K562 (cell line): Measurements from ENCODE around the gene AKNAD1. TPM values are rescaled to one million over a fixed set of nuclear protein-coding genes. Genes with fewer than 3 reads are reported as not detected.
A peak's percentile ranks its signal among the peaks of the same experiment; 100 is the strongest.

Experiments used
- BRD9 ChIP-seq: fragments of 450-650 bp; IDR thresholded peaks from 2 replicates; pipeline ENCODE4 v1.6.1; 2018; ENCODE audit warnings: low read depth; ENCODE audit not compliant: partially characterized antibody
- CBFA2T3 ChIP-seq: fragments of 450-650 bp; IDR thresholded peaks from 2 replicates; pipeline ENCODE4 v1.6.1; 2017
- CHD2 ChIP-seq: IDR thresholded peaks from 2 replicates; pipeline ENCODE4 v1.6.1; 2011; ENCODE audit warnings: low read depth, low read length
- GATA2 ChIP-seq: sonication (generic); formaldehyde crosslinking; IDR thresholded peaks from 2 replicates; pipeline ENCODE4 v1.4.0; 2020; ENCODE audit warnings: mild to moderate bottlenecking, missing genetic modification reagents
- KDM4B ChIP-seq, 2 experiments: fragments of 450-650 bp in 1 of 2; sonication (generic) in 1 of 2; IDR thresholded peaks; 2 replicates each; pipeline ENCODE4 v1.6.1; 2016 to 2017; ENCODE audit warnings: borderline replicate concordance in 2 of 2, antibody characterized with exemption in 1 of 2, low read depth in 1 of 2, mild to moderate bottlenecking in 1 of 2
- KLF6 ChIP-seq: fragments of 250-450 bp; sonication (Bioruptor Pico); IDR thresholded peaks from 2 replicates; pipeline ENCODE4 v1.4.0; 2020; ENCODE audit warnings: mild to moderate bottlenecking, moderate library complexity, borderline replicate concordance
- MAFK ChIP-seq: IDR thresholded peaks from 2 replicates; pipeline ENCODE4 v1.6.1; 2011; ENCODE audit warnings: low read length, improper control_type of control experiment
- MED1 ChIP-seq: sonication (generic); formaldehyde crosslinking; IDR thresholded peaks from 2 replicates; pipeline ENCODE4 v1.8.1; 2023; ENCODE audit warnings: missing genetic modification reagents, borderline replicate concordance
- MEF2D ChIP-seq: conservative IDR thresholded peaks from 2 replicates; pipeline ENCODE4 v1.6.1; 2016; ENCODE audit warnings: low read depth, missing genetic modification characterization, missing compliant biosample characterization
- MYBL2 ChIP-seq, 2 experiments: fragments of 450-650 bp in 1 of 2; sonication (generic) in 1 of 2; formaldehyde crosslinking in 1 of 2; IDR thresholded peaks; 2 replicates each; pipeline versions ENCODE4 v1.6.1 to v1.8.1; 2017 to 2022; ENCODE audit warnings: borderline replicate concordance in 1 of 2, inconsistent platforms in 1 of 2, low read depth in 1 of 2, mild to moderate bottlenecking in 1 of 2, missing genetic modification reagents in 1 of 2, moderate library complexity in 1 of 2
- NELFE ChIP-seq: IDR thresholded peaks from 2 replicates; pipeline ENCODE4 v1.6.1; 2011; ENCODE audit warnings: mild to moderate bottlenecking; ENCODE audit not compliant: insufficient read depth, insufficient read length
- NFXL1 ChIP-seq: fragments of 450-650 bp; formaldehyde crosslinking; IDR thresholded peaks from 2 replicates; pipeline ENCODE4 v1.4.0; 2021; ENCODE audit warnings: mild to moderate bottlenecking
- NR1H2 ChIP-seq: sonication (generic); formaldehyde crosslinking; IDR thresholded peaks from 2 replicates; pipeline ENCODE4 v1.4.0; 2020; ENCODE audit warnings: mild to moderate bottlenecking, missing genetic modification reagents
- RBM17 ChIP-seq: fragments of 200-400 bp; formaldehyde crosslinking; IDR thresholded peaks from 2 replicates; pipeline ENCODE4 v1.6.1; 2017; ENCODE audit warnings: low read depth, mild to moderate bottlenecking, low read length, borderline replicate concordance
- ZBTB17 ChIP-seq: fragments of 450-650 bp; formaldehyde crosslinking; IDR thresholded peaks from 2 replicates; pipeline ENCODE4 v1.4.0; 2020; ENCODE audit warnings: mild to moderate bottlenecking
- ZBTB33 ChIP-seq: sonication (generic); formaldehyde crosslinking; IDR thresholded peaks from 2 replicates; pipeline ENCODE4 v1.8.1; 2023; ENCODE audit warnings: mild to moderate bottlenecking, missing genetic modification reagents
- ZNF398 ChIP-seq: fragments of 250-450 bp; sonication (Bioruptor Pico); IDR thresholded peaks from 2 replicates; pipeline ENCODE4 v1.8.0; 2021; ENCODE audit warnings: moderate library complexity, mild to moderate bottlenecking, inconsistent platforms
- ZNF695 ChIP-seq: fragments of 450-650 bp; formaldehyde crosslinking; IDR thresholded peaks from 2 replicates; pipeline ENCODE4 v1.4.0; 2020; ENCODE audit warnings: mild to moderate bottlenecking, moderate library complexity
- polyA plus RNA-seq, 8 experiments: library from polyadenylated mRNA; depleted of rRNA in 4 of 8; stranded (reverse) in 5 of 8; unstranded in 3 of 8; fragments of >200 nt; fragmentation: Nextera tagmentation in 2 of 8; fragmentation: Illumina TruSeq in 1 of 8; extraction: Ambion mirVana in 2 of 8; extraction: Trizol in 1 of 8; gene quantifications; 2 replicates each; pipeline versions ENCODE4 v1.2.1 to v1.2.3, GENCODE V29; 2011 to 2014; ENCODE audit warnings: inconsistent platforms in 1 of 8, missing spikeins in 1 of 8
- total RNA-seq, 7 experiments: library from RNA; depleted of rRNA in 6 of 7; stranded (reverse); fragments of >200 nt in 6 of 7; fragmentation: Illumina TruSeq in 2 of 7; extraction: Trizol in 2 of 7; gene quantifications; 2 replicates each; pipeline versions ENCODE4 v1.2.1 to v1.2.3, GENCODE V29; 2011 to 2021; ENCODE audit warnings: low replicate concordance in 1 of 7
- TF ChIP-seq, protein P1 (sequence below): sonication (generic); formaldehyde crosslinking; IDR thresholded peaks from 2 replicates; pipeline ENCODE4 v1.8.0; 2022; ENCODE audit warnings: mild to moderate bottlenecking, low read depth, missing genetic modification reagents
- TF ChIP-seq, protein P2 (sequence below): sonication (generic); formaldehyde crosslinking; IDR thresholded peaks from 2 replicates; pipeline ENCODE4 v1.8.1; 2022; ENCODE audit warnings: missing genetic modification reagents
- TF ChIP-seq, protein P3 (sequence below): fragments of 450-650 bp; formaldehyde crosslinking; IDR thresholded peaks from 2 replicates; pipeline ENCODE4 v1.4.0; 2020; ENCODE audit warnings: mild to moderate bottlenecking, mixed read lengths

AKNAD1 gene
- total and polyA plus RNA-seq, 9 of the 15 experiments (the other 6 are each of a cell fraction or from before 2014, with no cell fraction given), result 0.13 to 0.30 TPM; not detected in 7

GRCh38 chr1:108780937-108781574 is 75.8 kb downstream of the AKNAD1 start (continued):
- TF ChIP-seq KLF6 (CRISPR knock-in tag) (no peak), RBM17 (no peak), MEF2D (no peak), ZNF398 (no peak), NELFE (no peak), CHD2 (no peak), NFXL1 (no peak), BRD9 (no peak), ZNF695 (CRISPR knock-in tag) (no peak), NR1H2 (CRISPR knock-in tag) (no peak), ZBTB33 (CRISPR knock-in tag) (no peak), MAFK (peak; percentile 62), CBFA2T3 (peak; percentile 86), MYBL2 (IDR thresholded peaks at IDR 0.05; ENCODE audit: low read depth) (no peak), MYBL2 (CRISPR knock-in tag; IDR thresholded peaks at IDR 0.05; ENCODE audit: borderline replicate concordance) (no peak), ZBTB17 (CRISPR knock-in tag) (no peak), MED1 (no peak), KDM4B (IDR thresholded peaks at IDR 0.05; ENCODE audit: borderline replicate concordance in 2 of 2, low read depth in 1 of 2) (no peak), GATA2 (peak; percentile 78)
- TF ChIP-seq, protein P1, sequence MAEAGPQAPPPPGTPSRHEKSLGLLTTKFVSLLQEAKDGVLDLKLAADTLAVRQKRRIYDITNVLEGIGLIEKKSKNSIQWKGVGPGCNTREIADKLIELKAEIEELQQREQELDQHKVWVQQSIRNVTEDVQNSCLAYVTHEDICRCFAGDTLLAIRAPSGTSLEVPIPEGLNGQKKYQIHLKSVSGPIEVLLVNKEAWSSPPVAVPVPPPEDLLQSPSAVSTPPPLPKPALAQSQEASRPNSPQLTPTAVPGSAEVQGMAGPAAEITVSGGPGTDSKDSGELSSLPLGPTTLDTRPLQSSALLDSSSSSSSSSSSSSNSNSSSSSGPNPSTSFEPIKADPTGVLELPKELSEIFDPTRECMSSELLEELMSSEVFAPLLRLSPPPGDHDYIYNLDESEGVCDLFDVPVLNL (CRISPR knock-in tag), result no peak
- TF ChIP-seq, protein P2, sequence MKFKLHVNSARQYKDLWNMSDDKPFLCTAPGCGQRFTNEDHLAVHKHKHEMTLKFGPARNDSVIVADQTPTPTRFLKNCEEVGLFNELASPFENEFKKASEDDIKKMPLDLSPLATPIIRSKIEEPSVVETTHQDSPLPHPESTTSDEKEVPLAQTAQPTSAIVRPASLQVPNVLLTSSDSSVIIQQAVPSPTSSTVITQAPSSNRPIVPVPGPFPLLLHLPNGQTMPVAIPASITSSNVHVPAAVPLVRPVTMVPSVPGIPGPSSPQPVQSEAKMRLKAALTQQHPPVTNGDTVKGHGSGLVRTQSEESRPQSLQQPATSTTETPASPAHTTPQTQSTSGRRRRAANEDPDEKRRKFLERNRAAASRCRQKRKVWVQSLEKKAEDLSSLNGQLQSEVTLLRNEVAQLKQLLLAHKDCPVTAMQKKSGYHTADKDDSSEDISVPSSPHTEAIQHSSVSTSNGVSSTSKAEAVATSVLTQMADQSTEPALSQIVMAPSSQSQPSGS (CRISPR knock-in tag), result no peak
- TF ChIP-seq, protein P3, sequence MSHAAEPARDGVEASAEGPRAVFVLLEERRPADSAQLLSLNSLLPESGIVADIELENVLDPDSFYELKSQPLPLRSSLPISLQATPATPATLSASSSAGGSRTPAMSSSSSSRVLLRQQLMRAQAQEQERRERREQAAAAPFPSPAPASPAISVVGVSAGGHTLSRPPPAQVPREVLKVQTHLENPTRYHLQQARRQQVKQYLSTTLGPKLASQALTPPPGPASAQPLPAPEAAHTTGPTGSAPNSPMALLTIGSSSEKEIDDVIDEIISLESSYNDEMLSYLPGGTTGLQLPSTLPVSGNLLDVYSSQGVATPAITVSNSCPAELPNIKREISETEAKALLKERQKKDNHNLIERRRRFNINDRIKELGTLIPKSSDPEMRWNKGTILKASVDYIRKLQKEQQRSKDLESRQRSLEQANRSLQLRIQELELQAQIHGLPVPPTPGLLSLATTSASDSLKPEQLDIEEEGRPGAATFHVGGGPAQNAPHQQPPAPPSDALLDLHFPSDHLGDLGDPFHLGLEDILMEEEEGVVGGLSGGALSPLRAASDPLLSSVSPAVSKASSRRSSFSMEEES (CRISPR knock-in tag), result no peak
